ACC112 (cell line): Measurements from ENCODE around the gene SH3TC1.

Source experiments
- H2AFZ ChIP-seq: fragments of 200-600 bp; sonication (generic); one replicate; pipeline ENCODE4 v1.6.0; 2017; ENCODE audit warnings: antibody characterized with exemption, low read length; ENCODE audit not compliant: unreplicated experiment
- H3K27ac ChIP-seq: fragments of 200-600 bp; sonication (generic); 2 replicates; pipeline ENCODE4 v1.5.1; 2014; ENCODE audit warnings: low read depth, mild to moderate bottlenecking, antibody characterized with exemption, low read length, moderate library complexity
- H3K27me3 ChIP-seq: fragments of 200-600 bp; sonication (generic); 2 replicates; pipeline ENCODE4 v1.6.1; 2014; ENCODE audit warnings: mild to moderate bottlenecking, antibody characterized with exemption, low read length, moderate library complexity, mixed read lengths; ENCODE audit not compliant: insufficient read depth
- H3K36me3 ChIP-seq: fragments of 200-600 bp; sonication (generic); 2 replicates; pipeline ENCODE4 v1.6.1; 2016; ENCODE audit warnings: mild to moderate bottlenecking, antibody characterized with exemption, low read length, moderate library complexity, mixed read lengths; ENCODE audit not compliant: insufficient read depth
- H3K4me1 ChIP-seq: fragments of 200-600 bp; sonication (generic); one replicate; pipeline ENCODE4 v1.6.1; 2016; ENCODE audit warnings: low read length, mixed read lengths; ENCODE audit not compliant: insufficient read depth, unreplicated experiment, control insufficient read depth
- H3K4me3 ChIP-seq: fragments of 200-600 bp; sonication (generic); 2 replicates; pipeline ENCODE4 v1.5.1; 2014; ENCODE audit warnings: mild to moderate bottlenecking, low read depth, low read length
- H3K79me2 ChIP-seq: fragments of 200-600 bp; sonication (generic); one replicate; pipeline ENCODE4 v1.6.0; 2016; ENCODE audit warnings: low read length; ENCODE audit not compliant: control insufficient read depth, unreplicated experiment, insufficient read depth

Gene SH3TC1

DNA sequence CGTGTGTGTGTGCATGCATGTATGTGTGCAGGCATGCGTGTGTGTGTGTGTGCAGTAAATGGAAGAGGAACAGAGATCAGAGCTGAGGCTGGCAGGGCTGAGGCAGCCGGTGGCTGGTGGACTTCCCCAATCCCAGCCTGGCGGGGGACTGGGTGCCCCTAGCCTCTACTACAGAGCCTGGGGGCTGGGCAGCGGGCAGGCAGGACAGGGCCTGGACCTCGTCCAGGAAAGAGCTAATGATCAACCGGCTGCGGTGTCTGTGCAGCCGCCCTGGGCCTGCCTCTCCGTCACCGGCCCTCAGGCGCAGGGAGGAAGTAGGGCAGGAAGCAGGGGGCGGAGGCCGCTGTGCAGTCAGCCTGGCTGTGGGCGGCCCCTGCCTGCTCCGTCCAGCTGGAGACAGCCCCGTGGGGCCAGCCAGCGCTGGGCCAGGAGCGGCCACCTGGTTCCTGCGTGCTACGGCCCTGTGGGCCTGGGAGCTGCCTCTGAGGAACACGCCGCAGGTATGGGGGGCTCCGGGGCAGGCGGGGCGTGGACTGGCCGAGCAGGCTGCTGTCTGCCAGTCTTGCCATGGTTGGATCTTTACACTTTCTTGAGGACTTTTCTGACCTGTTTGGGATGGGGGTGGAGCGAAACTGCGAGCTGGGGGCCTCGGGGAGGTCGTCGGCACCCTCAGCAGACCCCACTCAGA is at the start of gene SH3TC1:
Gene SH3TC1 (plus strand): TSS at position 385 of the 688 bp plus-strand sequence. CDS start 5,905 bp downstream, outside the sequence.
- H3K4me1 ChIP-seq: peaks cover 29% of the 10 kb centered on the region
- H3K27me3 ChIP-seq: no peaks in the 10 kb centered on the region
- H3K79me2 ChIP-seq: peaks cover 3% of the 10 kb centered on the region
- no peak within 1 kb of the TSS; the same call in 1 of the 2 replicates for H3K27ac ChIP-seq
- H2AFZ ChIP-seq: peak within 1 kb of the TSS; percentile 62
- no peaks in the 10 kb centered on the region for H3K36me3 ChIP-seq
- H3K4me3 ChIP-seq: peak within 1 kb of the TSS; percentile 75

DNA sequence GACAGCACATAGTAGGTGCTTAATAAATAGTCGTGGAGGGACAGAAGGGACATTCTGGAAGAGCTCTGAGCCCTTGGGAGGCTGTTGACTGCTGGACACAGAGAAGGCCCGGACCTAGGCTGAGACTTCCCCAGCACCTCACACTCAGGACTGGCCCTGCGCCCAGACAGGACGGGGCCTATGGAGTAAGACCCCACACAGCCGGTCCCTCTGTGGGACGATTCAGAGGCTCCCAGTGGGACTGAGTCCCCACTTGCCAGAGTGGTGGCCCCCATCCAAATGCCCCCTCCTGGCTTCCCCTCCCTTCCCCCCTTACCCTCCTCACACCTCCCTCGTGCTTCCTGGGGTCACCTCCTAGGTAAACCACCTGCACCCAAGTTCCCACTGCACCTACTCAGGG is 49.4 kb upstream of the SH3TC1 start:
- Histone ChIP-seq H3K27ac (no peak overlapping the region), H2AFZ (no peak overlapping the region), H3K79me2 (no peaks in the 10 kb centered on the region), H3K27me3 (peaks cover 46% of the 10 kb centered on the region), H3K36me3 (no peaks in the 10 kb centered on the region), H3K4me3 (no peak overlapping the region), H3K4me1 (no peaks in the 10 kb centered on the region)

DNA sequence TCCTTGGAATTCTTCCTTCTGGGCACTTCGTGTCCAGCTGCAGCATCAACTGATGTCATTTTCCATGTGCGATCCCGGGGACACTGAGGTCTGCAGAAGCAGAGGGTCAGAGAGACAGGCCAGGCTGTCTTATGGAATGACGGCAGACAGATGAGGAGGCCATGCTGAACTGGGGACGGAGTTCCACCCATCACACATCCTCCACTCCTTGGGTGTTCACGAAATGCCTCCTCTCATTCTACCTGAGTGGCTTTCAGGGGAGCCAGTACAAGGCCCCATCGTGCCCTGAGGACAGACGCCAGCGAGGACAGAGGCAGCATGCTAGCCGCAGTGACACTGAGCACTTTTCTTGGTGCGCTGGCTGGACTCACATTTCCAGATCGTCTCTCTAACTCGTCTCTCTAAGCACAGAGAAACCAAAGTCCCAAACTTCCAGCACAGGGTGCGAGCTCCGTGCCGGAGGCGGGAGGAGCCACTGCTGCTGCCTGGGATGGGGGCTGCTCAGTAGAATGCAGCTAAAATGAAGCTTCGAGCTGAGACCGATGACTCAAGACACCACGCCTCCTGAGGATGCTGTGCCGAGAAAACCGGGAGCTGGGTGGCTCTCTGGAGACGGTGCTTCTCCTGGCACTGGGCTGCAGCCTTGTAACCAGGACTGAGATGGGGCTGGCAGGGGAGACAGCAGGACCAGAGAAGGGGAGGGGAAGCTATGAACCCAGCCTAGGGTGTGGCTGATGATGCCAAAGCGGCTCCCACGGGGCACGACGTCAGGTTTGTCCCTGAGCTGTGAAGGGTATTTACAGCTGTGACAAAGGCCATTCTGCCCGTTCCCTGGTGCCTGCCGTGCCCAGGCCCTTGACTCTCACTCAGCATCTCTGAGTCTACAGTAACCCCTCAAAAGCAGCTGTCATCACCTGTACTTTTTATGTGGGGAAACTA is 48.7 kb upstream of the SH3TC1 start:
- Histone ChIP-seq H3K36me3 (no peaks in the 10 kb centered on the region), H3K79me2 (no peaks in the 10 kb centered on the region), H3K4me3 (no peak overlapping the region), H3K27ac (no peak overlapping the region), H2AFZ (no peak overlapping the region), H3K27me3 (peaks cover 43% of the 10 kb centered on the region), H3K4me1 (no peaks in the 10 kb centered on the region)

DNA sequence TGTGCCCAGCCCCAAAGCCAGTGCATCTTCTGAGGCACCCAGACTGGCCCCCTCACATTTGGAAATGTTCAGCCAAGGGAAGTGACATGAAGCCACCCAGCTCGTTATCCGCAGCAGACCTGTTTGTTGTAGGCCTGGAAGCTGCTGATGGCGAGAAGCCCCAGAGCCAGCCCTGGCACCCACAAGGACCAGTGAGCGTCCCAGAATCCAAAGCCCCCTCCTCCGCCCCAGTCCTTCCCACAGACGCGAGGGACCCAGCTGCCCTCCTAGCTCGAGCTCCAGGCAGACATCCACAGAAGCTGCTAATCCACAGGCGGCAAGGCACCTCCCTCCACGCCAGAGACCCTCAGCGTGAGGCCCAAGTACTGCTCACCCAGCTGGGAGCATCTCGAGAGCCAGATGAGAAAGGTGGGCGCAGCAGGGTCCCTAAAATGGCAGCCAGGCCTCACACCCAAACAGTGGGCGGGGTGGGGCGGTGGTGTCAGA is 47.9 kb upstream of the SH3TC1 start:
- H2AFZ ChIP-seq: no peak overlapping the region
- H3K27ac ChIP-seq: no peak overlapping the region
- H3K79me2 ChIP-seq: no peaks in the 10 kb centered on the region
- peaks cover 35% of the 10 kb centered on the region for H3K27me3 ChIP-seq
- no peak overlapping the region for H3K4me3 ChIP-seq
- no peaks in the 10 kb centered on the region for H3K4me1 ChIP-seq
- H3K36me3 ChIP-seq: no peaks in the 10 kb centered on the region

DNA sequence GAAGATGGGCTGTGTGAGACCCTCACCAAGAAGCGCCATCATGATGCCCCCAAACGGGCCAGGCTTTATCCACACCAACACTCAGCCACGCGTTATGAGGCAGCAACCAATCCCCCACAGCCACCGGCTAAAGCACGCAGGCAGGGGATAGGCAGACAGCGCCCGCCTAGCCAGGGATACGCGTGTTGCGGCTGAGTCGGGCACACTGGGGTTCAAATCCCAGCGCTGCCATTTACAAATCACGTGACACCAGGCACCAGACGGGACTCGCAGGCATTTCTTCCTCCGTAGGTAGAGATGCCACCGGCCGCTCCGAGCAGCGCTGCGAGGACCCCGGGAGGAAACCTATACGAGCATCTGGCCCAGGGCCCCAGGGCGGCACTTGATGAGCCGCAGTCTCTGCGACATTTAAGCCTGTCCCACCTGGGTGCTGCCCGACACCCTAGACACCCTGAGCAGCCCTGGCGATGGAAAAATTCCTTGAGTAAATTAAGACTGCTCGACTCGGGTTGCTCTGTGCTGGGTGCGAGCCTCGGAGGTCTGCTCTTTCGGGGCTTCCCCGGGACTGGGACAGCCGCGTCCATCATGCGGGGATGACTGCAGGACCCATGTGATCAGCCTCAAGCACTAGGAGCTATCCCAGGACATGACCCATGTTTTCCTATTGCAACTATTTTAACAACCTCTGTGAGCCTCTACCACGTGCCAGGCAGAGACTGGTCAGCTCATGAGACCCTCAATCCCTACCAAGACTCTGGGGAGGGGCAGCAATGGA is 46.8 kb upstream of the SH3TC1 start:
- H3K27ac ChIP-seq: no peak overlapping the region
- peaks cover 31% of the 10 kb centered on the region for H3K27me3 ChIP-seq
- H3K4me1 ChIP-seq: peaks cover 6% of the 10 kb centered on the region
- no peaks in the 10 kb centered on the region for H3K36me3 ChIP-seq
- H3K79me2 ChIP-seq: no peaks in the 10 kb centered on the region
- H2AFZ ChIP-seq: no peak overlapping the region
- H3K4me3 ChIP-seq: no peak overlapping the region

DNA sequence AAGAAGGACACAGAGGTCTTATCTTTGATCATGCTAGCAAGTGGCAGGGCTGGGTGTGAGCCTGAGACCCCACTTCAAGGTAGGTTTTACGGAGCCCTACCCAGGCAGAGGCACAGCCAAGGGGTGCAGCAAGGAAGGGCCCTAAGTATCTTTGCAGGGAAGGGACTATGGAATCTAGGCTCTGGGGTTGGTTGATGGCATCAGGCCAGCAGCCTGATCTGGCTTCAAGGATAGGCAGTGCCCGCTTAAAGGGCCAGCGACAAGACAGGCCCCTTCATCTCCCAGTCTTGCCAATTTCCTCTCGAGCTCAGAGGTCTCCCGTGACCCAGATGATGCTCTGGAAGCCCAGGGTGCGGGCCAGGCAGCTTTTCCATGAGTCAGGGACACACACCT is 46.2 kb upstream of the SH3TC1 start:
- H3K27me3 ChIP-seq: peaks cover 31% of the 10 kb centered on the region
- H2AFZ ChIP-seq: no peak overlapping the region
- H3K4me3 ChIP-seq: no peak overlapping the region
- no peaks in the 10 kb centered on the region for H3K36me3 ChIP-seq
- no peaks in the 10 kb centered on the region for H3K79me2 ChIP-seq
- H3K4me1 ChIP-seq: peaks cover 9% of the 10 kb centered on the region
- H3K27ac ChIP-seq: no peak overlapping the region

DNA sequence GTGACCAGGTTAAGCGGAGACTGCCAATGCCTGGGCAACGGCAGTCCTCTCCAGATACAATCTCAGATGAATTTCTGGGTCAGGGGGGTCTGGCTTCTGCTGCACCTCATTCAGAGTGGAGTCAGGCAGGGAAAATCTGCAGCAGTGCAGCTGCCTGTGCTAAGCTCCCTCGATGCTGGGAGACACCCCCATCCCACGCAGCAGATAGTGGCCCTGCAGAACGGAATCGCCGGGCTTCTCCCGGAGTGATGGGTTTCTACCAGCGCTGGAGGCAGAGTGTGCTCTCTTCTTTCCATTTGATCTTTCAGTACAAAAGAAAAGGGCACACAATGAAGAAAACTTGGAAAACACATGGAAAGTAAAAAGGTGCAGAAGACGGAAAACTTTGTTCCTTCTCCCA is 45.6 kb upstream of the SH3TC1 start:
- H2AFZ ChIP-seq: no peak overlapping the region
- H3K36me3 ChIP-seq: no peaks in the 10 kb centered on the region
- peaks cover 9% of the 10 kb centered on the region for H3K4me1 ChIP-seq
- H3K27ac ChIP-seq: no peak overlapping the region
- no peaks in the 10 kb centered on the region for H3K79me2 ChIP-seq
- no peak overlapping the region for H3K4me3 ChIP-seq
- peaks cover 35% of the 10 kb centered on the region for H3K27me3 ChIP-seq

DNA sequence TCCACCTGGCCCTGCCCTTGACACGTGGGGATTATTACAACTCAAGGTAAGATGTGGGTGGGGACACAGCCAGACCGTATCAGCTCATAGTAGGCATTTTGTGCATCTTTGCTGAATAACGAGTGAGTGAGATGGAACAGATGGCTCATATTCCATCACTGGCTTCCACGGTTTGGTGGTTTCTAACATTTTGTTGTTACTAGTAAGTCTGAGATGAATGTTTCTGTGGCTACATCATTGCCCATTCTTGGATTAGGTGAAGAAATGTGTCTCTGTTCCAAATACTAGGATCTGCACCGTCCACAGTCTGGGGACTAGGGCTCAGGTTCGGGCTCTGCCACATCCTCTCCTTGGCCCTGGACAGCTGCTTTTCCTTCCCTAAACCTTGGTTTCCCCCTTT is 44.0 kb upstream of the SH3TC1 start:
- H3K79me2 ChIP-seq: no peaks in the 10 kb centered on the region
- no peaks in the 10 kb centered on the region for H3K36me3 ChIP-seq
- peaks cover 9% of the 10 kb centered on the region for H3K4me1 ChIP-seq
- H3K4me3 ChIP-seq: no peak overlapping the region
- H3K27me3 ChIP-seq: peaks cover 42% of the 10 kb centered on the region
- H2AFZ ChIP-seq: no peak overlapping the region
- no peak overlapping the region for H3K27ac ChIP-seq

DNA sequence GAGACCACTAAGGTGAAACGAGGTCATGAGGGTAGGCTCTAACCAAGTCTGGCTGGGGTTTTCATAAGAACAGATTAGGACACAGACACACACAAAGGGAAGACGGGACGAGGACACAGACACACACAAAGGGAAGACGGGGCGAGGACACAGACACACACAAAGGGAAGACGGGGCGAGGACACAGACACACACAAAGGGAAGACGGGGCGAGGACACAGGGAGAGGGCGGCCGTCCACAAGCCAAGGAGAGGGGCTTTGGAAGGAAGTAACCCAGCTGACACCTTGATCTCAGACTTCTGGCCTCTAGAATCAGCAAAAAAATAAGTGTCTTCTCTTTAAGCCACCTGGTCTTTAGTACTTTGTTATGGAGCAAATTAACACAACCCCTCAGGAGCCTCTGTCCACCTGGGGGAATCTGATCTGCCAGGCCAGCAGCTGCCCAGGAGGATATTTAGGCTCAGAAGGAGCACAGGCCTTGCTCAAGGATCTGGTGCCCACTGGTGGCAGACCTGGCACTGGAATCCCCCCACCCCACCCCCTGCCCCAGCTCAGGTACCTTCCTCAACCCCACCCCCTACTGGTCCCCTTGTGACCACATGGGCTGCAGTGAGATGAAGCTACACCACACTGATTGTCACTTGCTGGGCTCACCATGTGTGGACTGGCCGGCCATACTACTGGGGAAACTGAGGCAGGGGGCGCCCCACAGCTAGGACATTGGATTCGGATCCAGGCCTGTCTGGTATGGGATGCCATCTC is 43.2 kb upstream of the SH3TC1 start:
- Histone ChIP-seq H2AFZ (no peak overlapping the region), H3K79me2 (no peaks in the 10 kb centered on the region), H3K27ac (no peak overlapping the region), H3K27me3 (peaks cover 46% of the 10 kb centered on the region), H3K4me1 (peaks cover 9% of the 10 kb centered on the region), H3K4me3 (no peak overlapping the region), H3K36me3 (no peaks in the 10 kb centered on the region)

DNA sequence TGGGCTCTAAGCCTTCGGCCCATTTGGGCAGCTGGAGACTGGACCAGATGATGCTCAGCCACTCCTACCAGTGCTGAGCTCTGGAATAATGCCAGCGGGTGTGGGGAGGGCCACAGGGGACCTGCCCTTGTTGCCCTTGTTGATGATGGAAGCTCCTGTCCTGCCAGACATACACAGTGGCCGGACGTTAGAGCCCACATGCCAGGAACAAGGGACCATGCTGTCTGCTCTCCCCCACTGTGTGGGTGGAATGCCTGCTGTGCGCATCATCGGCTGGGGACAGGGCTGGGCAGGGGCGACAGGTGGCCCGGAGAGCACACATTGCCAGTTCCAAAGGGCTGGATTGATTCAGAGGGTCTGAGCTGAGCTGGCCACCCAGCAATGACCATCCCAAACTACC is 42.5 kb upstream of the SH3TC1 start:
- Histone ChIP-seq H3K27ac (no peak overlapping the region), H3K27me3 (peaks cover 46% of the 10 kb centered on the region), H3K4me1 (peaks cover 9% of the 10 kb centered on the region), H3K4me3 (no peak overlapping the region), H3K36me3 (no peaks in the 10 kb centered on the region), H3K79me2 (no peaks in the 10 kb centered on the region), H2AFZ (no peak overlapping the region)
